A549 (cell line): Measurements from ENCODE around the gene GLUD2.

Experiments used
- CBX8 ChIP-seq: fragments of 200-600 bp; sonication (generic); IDR thresholded peaks from 2 replicates; pipeline ENCODE4 v1.6.1; 2016
- CEBPB ChIP-seq, 2 experiments: fragments of >200 bp in 1 of 2; sonication (Bioruptor Twin) in 1 of 2; formaldehyde crosslinking in 1 of 2; IDR thresholded peaks; 2 replicates each; pipeline ENCODE4 v1.6.1; 2012 to 2016
- POLR2A ChIP-seq: IDR thresholded peaks from 2 replicates; pipeline ENCODE4 v1.6.1; 2012; ENCODE audit warnings: mild to moderate bottlenecking, low read length
- RAD21 ChIP-seq, 2 experiments: fragments of >200 bp in 1 of 2; sonication (Bioruptor Twin) in 1 of 2; formaldehyde crosslinking in 1 of 2; IDR thresholded peaks in 1 of 2; conservative IDR thresholded peaks in 1 of 2; 2 replicates in 1 of 2; 3 replicates in 1 of 2; pipeline ENCODE4 v1.6.1; 2012 to 2018; ENCODE audit warnings: inconsistent platforms in 1 of 2
- RCOR1 ChIP-seq: fragments of 150-350 bp; IDR thresholded peaks from 2 replicates; pipeline ENCODE4 v1.6.1; 2014; ENCODE audit warnings: antibody characterized with exemption, low read length, low read depth
- RFX5 ChIP-seq: fragments of 450-650 bp; IDR thresholded peaks from 2 replicates; pipeline ENCODE4 v1.7.1; 2014; ENCODE audit warnings: antibody characterized with exemption, mild to moderate bottlenecking, moderate library complexity
- TFCP2L1 ChIP-seq: fragments of 250-450 bp; sonication (Bioruptor Pico); IDR thresholded peaks from 2 replicates; pipeline ENCODE4 v1.5.0; 2021; ENCODE audit warnings: mild to moderate bottlenecking
- TF ChIP-seq, protein P1 (sequence below): fragments of >200 bp; sonication (Bioruptor Twin); formaldehyde crosslinking; IDR thresholded peaks from 3 replicates; pipeline ENCODE4 v1.5.1; 2016
- TF ChIP-seq, protein P2 (sequence below): fragments of 450-650 bp; IDR thresholded peaks from 2 replicates; pipeline ENCODE4 v1.6.1; 2014; ENCODE audit warnings: antibody characterized with exemption
- TF ChIP-seq, protein P3 (sequence below): IDR thresholded peaks from 2 replicates; pipeline ENCODE4 v1.6.1; 2012

DNA sequence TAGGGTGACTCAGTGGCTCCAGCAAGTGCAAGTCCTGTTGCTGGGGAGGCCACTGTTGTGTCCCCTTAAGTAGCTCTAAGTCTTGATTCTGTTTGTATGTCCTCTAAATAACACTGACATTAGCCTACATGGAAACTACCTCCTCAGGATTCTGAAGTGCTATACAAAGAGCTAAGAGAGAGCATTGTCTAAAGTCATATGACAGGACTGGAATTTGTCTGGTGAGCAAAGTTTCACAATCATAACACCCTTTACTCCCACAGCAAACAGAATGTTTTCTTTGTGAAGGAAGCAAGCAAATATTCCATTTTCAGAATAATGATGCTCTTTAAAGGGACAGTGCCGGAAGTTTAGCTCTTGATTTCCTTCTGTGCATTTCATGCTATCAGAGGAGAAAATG, 38.5 kb upstream of the GLUD2 start:
- TF ChIP-seq RFX5 (no peak), RCOR1 (no peak), TFCP2L1 (no peak), CBX8 (no peak), POLR2A (no peak), CEBPB (IDR thresholded peaks at IDR 0.05) (no peak), RAD21 (conservative IDR thresholded peaks at IDR 0.05 in 1 of 2, IDR thresholded peaks at IDR 0.05 in 1 of 2) (no peak)
- TF ChIP-seq, protein P1, sequence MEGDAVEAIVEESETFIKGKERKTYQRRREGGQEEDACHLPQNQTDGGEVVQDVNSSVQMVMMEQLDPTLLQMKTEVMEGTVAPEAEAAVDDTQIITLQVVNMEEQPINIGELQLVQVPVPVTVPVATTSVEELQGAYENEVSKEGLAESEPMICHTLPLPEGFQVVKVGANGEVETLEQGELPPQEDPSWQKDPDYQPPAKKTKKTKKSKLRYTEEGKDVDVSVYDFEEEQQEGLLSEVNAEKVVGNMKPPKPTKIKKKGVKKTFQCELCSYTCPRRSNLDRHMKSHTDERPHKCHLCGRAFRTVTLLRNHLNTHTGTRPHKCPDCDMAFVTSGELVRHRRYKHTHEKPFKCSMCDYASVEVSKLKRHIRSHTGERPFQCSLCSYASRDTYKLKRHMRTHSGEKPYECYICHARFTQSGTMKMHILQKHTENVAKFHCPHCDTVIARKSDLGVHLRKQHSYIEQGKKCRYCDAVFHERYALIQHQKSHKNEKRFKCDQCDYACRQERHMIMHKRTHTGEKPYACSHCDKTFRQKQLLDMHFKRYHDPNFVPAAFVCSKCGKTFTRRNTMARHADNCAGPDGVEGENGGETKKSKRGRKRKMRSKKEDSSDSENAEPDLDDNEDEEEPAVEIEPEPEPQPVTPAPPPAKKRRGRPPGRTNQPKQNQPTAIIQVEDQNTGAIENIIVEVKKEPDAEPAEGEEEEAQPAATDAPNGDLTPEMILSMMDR: no peak
- TF ChIP-seq, protein P2, sequence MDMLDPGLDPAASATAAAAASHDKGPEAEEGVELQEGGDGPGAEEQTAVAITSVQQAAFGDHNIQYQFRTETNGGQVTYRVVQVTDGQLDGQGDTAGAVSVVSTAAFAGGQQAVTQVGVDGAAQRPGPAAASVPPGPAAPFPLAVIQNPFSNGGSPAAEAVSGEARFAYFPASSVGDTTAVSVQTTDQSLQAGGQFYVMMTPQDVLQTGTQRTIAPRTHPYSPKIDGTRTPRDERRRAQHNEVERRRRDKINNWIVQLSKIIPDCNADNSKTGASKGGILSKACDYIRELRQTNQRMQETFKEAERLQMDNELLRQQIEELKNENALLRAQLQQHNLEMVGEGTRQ: no peak
- TF ChIP-seq, protein P3, sequence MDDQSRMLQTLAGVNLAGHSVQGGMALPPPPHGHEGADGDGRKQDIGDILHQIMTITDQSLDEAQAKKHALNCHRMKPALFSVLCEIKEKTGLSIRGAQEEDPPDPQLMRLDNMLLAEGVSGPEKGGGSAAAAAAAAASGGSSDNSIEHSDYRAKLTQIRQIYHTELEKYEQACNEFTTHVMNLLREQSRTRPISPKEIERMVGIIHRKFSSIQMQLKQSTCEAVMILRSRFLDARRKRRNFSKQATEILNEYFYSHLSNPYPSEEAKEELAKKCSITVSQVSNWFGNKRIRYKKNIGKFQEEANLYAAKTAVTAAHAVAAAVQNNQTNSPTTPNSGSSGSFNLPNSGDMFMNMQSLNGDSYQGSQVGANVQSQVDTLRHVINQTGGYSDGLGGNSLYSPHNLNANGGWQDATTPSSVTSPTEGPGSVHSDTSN: no peak
